A549 (cell line): ENCODE measurements around the gene ERCC2. TPM values are rescaled to one million over a fixed set of nuclear protein-coding genes. Genes with fewer than 3 reads are reported as not detected.
A peak's percentile ranks its signal among the peaks of the same experiment; 100 is the strongest.
"Not testable (repeated sequence)": the region's sequence is repeated elsewhere in the genome, so short reads cannot be mapped to it uniquely, and the experiment has no call there.

Experiments
- ATAC-seq, 2 experiments: fragments of 200-7000 bp in 1 of 2; fragments of >200 bp in 1 of 2; cut with Nextera tagmentation in 1 of 2; cut with Tn5 transposase in 1 of 2; 3 replicates each; pipeline versions ENCODE4 v1.8.0 to v1.9.1; 2018 to 2020; ENCODE audit warnings: mild to moderate bottlenecking in 1 of 2, moderate library complexity in 1 of 2
- CTCF ChIA-PET: fragments of 300-600 bp; sonication (Branson Sonifier 250); formaldehyde crosslinking; extraction: SDS; loops from one replicate; lab custom pipeline; 2021; ENCODE audit warnings: antibody characterized with exemption, inconsistent platforms; lab: Yijun Ruan, JAX
- POLR2A ChIA-PET: fragments of 350-600 bp; formaldehyde crosslinking; extraction: SDS; loops from one replicate; lab custom pipeline; 2021; ENCODE audit warnings: antibody characterized with exemption, inconsistent platforms; lab: Yijun Ruan, JAX
- DNase-seq, 2 experiments: peaks; one replicate each; pipeline versions ENCODE4 v3.0.0 to v3.0.0-alpha.2; 2011 to 2016; ENCODE audit warnings: low read depth in 1 of 2, low spot score in 1 of 2
- FAIRE-seq: peaks from 2 replicates; lab custom pipeline; 2011; peaks lifted over from hg19 to GRCh38; lab: Jason Lieb, UNC
- H3K27ac ChIP-seq, 2 experiments: fragments of >200 bp; sonication (Bioruptor Twin); formaldehyde crosslinking; 3 replicates each; pipeline ENCODE4 v1.5.1; 2016 to 2017
- H3K4me1 ChIP-seq: fragments of >200 bp; sonication (Bioruptor Twin); formaldehyde crosslinking; 3 replicates; pipeline ENCODE4 v1.6.1; 2016
- H3K4me2 ChIP-seq: fragments of >200 bp; sonication (Bioruptor Twin); formaldehyde crosslinking; 3 replicates; pipeline ENCODE4 v1.6.1; 2016
- H3K4me3 ChIP-seq: fragments of >200 bp; sonication (Bioruptor Twin); formaldehyde crosslinking; 3 replicates; pipeline ENCODE4 v1.5.1; 2016
- H3K9me3 ChIP-seq: fragments of >200 bp; sonication (Bioruptor Twin); formaldehyde crosslinking; 3 replicates; pipeline ENCODE4 v1.6.1; 2016
- CEBPB ChIP-seq, 2 experiments: fragments of >200 bp in 1 of 2; sonication (Bioruptor Twin) in 1 of 2; formaldehyde crosslinking in 1 of 2; IDR thresholded peaks; 2 replicates each; pipeline ENCODE4 v1.6.1; 2012 to 2016
- EHF ChIP-seq: fragments of 250-450 bp; sonication (Bioruptor Pico); IDR thresholded peaks from 2 replicates; pipeline ENCODE4 v1.5.0; 2020; ENCODE audit warnings: mild to moderate bottlenecking
- FOSB ChIP-seq: fragments of 250-450 bp; sonication (Bioruptor Pico); IDR thresholded peaks from 2 replicates; pipeline ENCODE4 v1.5.0; 2020; ENCODE audit warnings: mild to moderate bottlenecking, moderate library complexity
- FOSL2 ChIP-seq, 2 experiments: fragments of 450-650 bp in 1 of 2; fragments of >200 bp in 1 of 2; sonication (Bioruptor Twin) in 1 of 2; formaldehyde crosslinking; IDR thresholded peaks; 2 replicates each; pipeline versions ENCODE4 v1.5.0 to v1.6.1; 2016 to 2020; ENCODE audit warnings: mild to moderate bottlenecking in 1 of 2, moderate library complexity in 1 of 2
- FOXS1 ChIP-seq: fragments of 250-450 bp; sonication (Bioruptor Pico); IDR thresholded peaks from 2 replicates; pipeline ENCODE4 v1.5.0; 2020; ENCODE audit warnings: mild to moderate bottlenecking, moderate library complexity
- HDAC2 ChIP-seq: fragments of 200-600 bp; sonication (generic); IDR thresholded peaks from 2 replicates; pipeline ENCODE4 v1.6.1; 2016
- HES2 ChIP-seq: fragments of >200 bp; sonication (Bioruptor Twin); formaldehyde crosslinking; IDR thresholded peaks from 2 replicates; pipeline ENCODE4 v1.6.1; 2016
- HEYL ChIP-seq: fragments of 250-450 bp; sonication (Bioruptor Pico); IDR thresholded peaks from 2 replicates; pipeline ENCODE4 v1.8.0; 2021; ENCODE audit warnings: mild to moderate bottlenecking, moderate library complexity
- HOXA7 ChIP-seq: fragments of 250-450 bp; sonication (Bioruptor Pico); IDR thresholded peaks from 2 replicates; pipeline ENCODE4 v1.5.0; 2020; ENCODE audit warnings: mild to moderate bottlenecking, moderate library complexity
- HOXB13 ChIP-seq: fragments of 250-450 bp; sonication (Bioruptor Pico); IDR thresholded peaks from 2 replicates; pipeline ENCODE4 v1.5.0; 2020; ENCODE audit warnings: low read depth, mild to moderate bottlenecking, moderate library complexity
- HOXB5 ChIP-seq: fragments of 250-450 bp; sonication (Bioruptor Pico); IDR thresholded peaks from 2 replicates; pipeline ENCODE4 v1.5.0; 2020; ENCODE audit warnings: mild to moderate bottlenecking, moderate library complexity
- JUNB ChIP-seq: fragments of >200 bp; sonication (Bioruptor Twin); formaldehyde crosslinking; IDR thresholded peaks from 2 replicates; pipeline ENCODE4 v1.6.1; 2016
- KDM1A ChIP-seq: fragments of 200-600 bp; sonication (generic); IDR thresholded peaks from 2 replicates; pipeline ENCODE4 v1.6.1; 2016; ENCODE audit warnings: low read depth, mild to moderate bottlenecking
- KDM5A ChIP-seq: fragments of 200-600 bp; sonication (generic); IDR thresholded peaks from 2 replicates; pipeline ENCODE4 v1.6.1; 2016; ENCODE audit warnings: antibody characterized with exemption, mild to moderate bottlenecking
- MAFK ChIP-seq: fragments of 450-650 bp; IDR thresholded peaks from 2 replicates; pipeline ENCODE4 v1.6.1; 2014; ENCODE audit not compliant: partially characterized antibody
- NFE2L2 ChIP-seq: fragments of 150-350 bp; conservative IDR thresholded peaks from 2 replicates; pipeline ENCODE4 v1.6.1; 2014; ENCODE audit warnings: low read length
- NPAS2 ChIP-seq: fragments of 250-450 bp; sonication (Bioruptor Pico); IDR thresholded peaks from 2 replicates; pipeline ENCODE4 v1.8.0; 2022; ENCODE audit warnings: mild to moderate bottlenecking, moderate library complexity, borderline replicate concordance
- NR3C1 ChIP-seq: fragments of >200 bp; sonication (Bioruptor Twin); formaldehyde crosslinking; IDR thresholded peaks from 3 replicates; pipeline ENCODE4 v1.6.1; 2017
- RAD21 ChIP-seq, 2 experiments: fragments of >200 bp in 1 of 2; sonication (Bioruptor Twin) in 1 of 2; formaldehyde crosslinking in 1 of 2; IDR thresholded peaks in 1 of 2; conservative IDR thresholded peaks in 1 of 2; 2 replicates in 1 of 2; 3 replicates in 1 of 2; pipeline ENCODE4 v1.6.1; 2012 to 2018; ENCODE audit warnings: inconsistent platforms in 1 of 2
- RCOR1 ChIP-seq: fragments of 150-350 bp; IDR thresholded peaks from 2 replicates; pipeline ENCODE4 v1.6.1; 2014; ENCODE audit warnings: antibody characterized with exemption, low read length, low read depth
- RFX5 ChIP-seq: fragments of 450-650 bp; IDR thresholded peaks from 2 replicates; pipeline ENCODE4 v1.7.1; 2014; ENCODE audit warnings: antibody characterized with exemption, mild to moderate bottlenecking, moderate library complexity
- RNF2 ChIP-seq: fragments of 200-600 bp; sonication (generic); IDR thresholded peaks from 2 replicates; pipeline ENCODE4 v1.6.1; 2016; ENCODE audit warnings: low read depth, mild to moderate bottlenecking, antibody characterized with exemption, moderate library complexity, borderline replicate concordance
- SREBF2 ChIP-seq: fragments of 450-650 bp; IDR thresholded peaks from 2 replicates; pipeline ENCODE4 v1.6.1; 2014; ENCODE audit warnings: mild to moderate bottlenecking, moderate library complexity
- TFCP2L1 ChIP-seq: fragments of 250-450 bp; sonication (Bioruptor Pico); IDR thresholded peaks from 2 replicates; pipeline ENCODE4 v1.5.0; 2021; ENCODE audit warnings: mild to moderate bottlenecking
- USF2 ChIP-seq: fragments of 450-650 bp; IDR thresholded peaks from 2 replicates; pipeline ENCODE4 v1.6.1; 2014; ENCODE audit warnings: antibody characterized with exemption
- WGBS: methylation state at CpG from one replicate; pipeline ENCODE4 v1.1.6; 2017; ENCODE audit errors: missing lambda C conversion rate; 5-methylcytosine and 5-hydroxymethylcytosine counted together
- polyA plus RNA-seq, 4 experiments: library from polyadenylated mRNA; depleted of rRNA in 3 of 4; stranded (reverse); fragments of >200 nt; fragmentation: RNase III in 1 of 4; extraction: RNeasy Plus Mini Kit Qiagen cat#74134 plus additional on column Dnase treatment in 1 of 4; gene quantifications; 2 replicates in 3 of 4; 3 replicates in 1 of 4; pipeline ENCODE4 v1.2.3, GENCODE V29; 2011 to 2017
- TF ChIP-seq, protein P1 (sequence below): fragments of 150-350 bp; IDR thresholded peaks from 2 replicates; pipeline ENCODE4 v1.6.1; 2014; ENCODE audit warnings: low read depth, mild to moderate bottlenecking, low read length

The ERCC2 gene
- polyA plus RNA-seq, 2 of the 4 experiments (the other 2 are of a cell fraction), result 12.9 to 19.8 TPM

DNA sequence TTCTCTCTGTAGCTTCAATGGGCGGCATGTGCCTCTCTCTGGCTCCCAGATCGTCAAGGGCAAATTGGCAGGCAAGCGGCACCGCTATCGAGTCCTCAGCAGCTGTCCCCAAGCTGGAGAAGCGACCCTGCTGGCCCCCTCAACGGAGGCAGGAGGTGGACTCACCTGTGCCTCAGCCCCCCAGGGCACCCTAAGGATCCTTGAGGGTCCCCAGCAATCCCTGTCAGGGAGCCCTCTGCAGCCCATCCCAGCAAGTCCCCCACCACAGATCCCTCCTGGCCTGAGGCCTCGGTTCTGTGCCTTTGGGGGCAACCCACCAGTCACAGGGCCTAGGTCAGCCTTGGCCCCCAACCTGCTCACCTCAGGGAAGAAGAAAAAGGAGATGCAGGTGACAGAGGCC lies 37.7 kb upstream of the ERCC2 start:
- DNase-seq (no peak), ATAC-seq (no peak), FAIRE-seq (no peak)
- Histone ChIP-seq H3K9me3 (no peaks in the 10 kb centered on the region), H3K4me1 (peaks cover 25% of the 10 kb centered on the region), H3K4me3 (no peak overlapping the region), H3K4me2 (peak overlapping the region; percentile 86), H3K27ac (peak overlapping the region in 1 of 2 experiments; percentile 96; a peak in 1 of 6 replicates)
- TF ChIP-seq RAD21 (conservative IDR thresholded peaks at IDR 0.05 in 1 of 2, IDR thresholded peaks at IDR 0.05 in 1 of 2) (no peak), HDAC2 (no peak), MAFK (no peak), HOXB5 (CRISPR knock-in tag) (no peak), HEYL (no peak), JUNB (no peak), SREBF2 (no peak), FOXS1 (CRISPR knock-in tag) (no peak), HES2 (no peak), RCOR1 (no peak)
- CTCF ChIA-PET, result interaction anchor here (0.6 to 3.1 kb wide), 7 partner anchors 8 to 457 kb away, joined by 3 to 17 read pairs (median 7); no protein-coding TSS in a partner anchor
- POLR2A ChIA-PET, result no interaction called here
- 97% methylated on average over 8 of the region's 8 CpGs for WGBS

- WGBS, result 70% methylated on average over 5 of the region's 5 CpGs
- peaks cover 30% of the 10 kb centered on the region for H3K4me1 ChIP-seq
- POLR2A ChIA-PET, result interaction anchor here (1.1 to 1.4 kb wide), 2 partner anchors 10 to 17 kb away, joined by 3 to 4 read pairs; no protein-coding TSS in a partner anchor
- peak overlapping the region; percentile 66 for H3K4me3 ChIP-seq
- TF ChIP-seq TFCP2L1 (CRISPR knock-in tag) (peak; percentile 25; the same call in 1 of the 2 replicates), HOXA7 (CRISPR knock-in tag) (0 out of 2 replicates have a peak, but pooled peaks have one; percentile 3), HOXB13 (peak; percentile 69; the same call in 1 of the 2 replicates), EHF (peak; percentile 45; the same call in 1 of the 2 replicates)
- DNase-seq, ATAC-seq, FAIRE-seq, H3K9me3 ChIP-seq: not testable (repeated sequence)
- H3K27ac ChIP-seq, result peak overlapping the region in 1 of 2 experiments; percentile 96; a peak in 4 of 6 replicates
- peak overlapping the region; percentile 86 for H3K4me2 ChIP-seq
- CTCF ChIA-PET, result interaction anchor here (0.8 to 3.1 kb wide), 8 partner anchors 8 to 234 kb away, joined by 3 to 17 read pairs (median 5); no protein-coding TSS in a partner anchor
Observed at GRCh38 chr19:45407585-45407984, 37.2 kb upstream of the ERCC2 start.

DNA sequence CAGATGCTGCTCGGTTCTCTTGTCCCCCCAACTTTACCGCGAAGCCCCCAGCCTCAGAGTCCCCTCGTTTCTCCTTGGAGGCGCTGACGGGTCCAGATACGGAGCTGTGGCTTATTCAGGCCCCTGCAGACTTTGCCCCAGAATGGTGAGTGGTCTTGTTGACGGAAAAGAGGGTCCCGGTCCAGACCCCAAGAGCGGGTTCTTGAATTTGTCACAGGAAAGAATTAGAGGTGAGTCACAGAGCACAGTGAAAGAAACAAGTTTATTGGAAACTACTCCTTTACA lies 36.7 kb upstream of the ERCC2 start:
- 4% methylated on average over 10 of the region's 10 CpGs for WGBS
- POLR2A ChIA-PET, result interaction anchor here (1.1 to 1.4 kb wide), 2 partner anchors 10 to 17 kb away, joined by 3 to 4 read pairs; no protein-coding TSS in a partner anchor
- FAIRE-seq (no peak), ATAC-seq (no peak), DNase-seq (no peak)
- Histone ChIP-seq H3K4me1 (peaks cover 36% of the 10 kb centered on the region), H3K4me3 (peak overlapping the region; percentile 66), H3K9me3 (no peaks in the 10 kb centered on the region), H3K4me2 (peak overlapping the region; percentile 86), H3K27ac (peak overlapping the region; percentile 94 to 96)
- TF ChIP-seq FOSB (CRISPR knock-in tag) (no peak), FOSL2 (IDR thresholded peaks at IDR 0.05) (no peak), FOSL2 (CRISPR knock-in tag; IDR thresholded peaks at IDR 0.05) (peak; percentile 34)
- CTCF ChIA-PET, result interaction anchor here (0.8 to 3.1 kb wide), 8 partner anchors 9 to 235 kb away, joined by 3 to 17 read pairs (median 5); no protein-coding TSS in a partner anchor

DNA sequence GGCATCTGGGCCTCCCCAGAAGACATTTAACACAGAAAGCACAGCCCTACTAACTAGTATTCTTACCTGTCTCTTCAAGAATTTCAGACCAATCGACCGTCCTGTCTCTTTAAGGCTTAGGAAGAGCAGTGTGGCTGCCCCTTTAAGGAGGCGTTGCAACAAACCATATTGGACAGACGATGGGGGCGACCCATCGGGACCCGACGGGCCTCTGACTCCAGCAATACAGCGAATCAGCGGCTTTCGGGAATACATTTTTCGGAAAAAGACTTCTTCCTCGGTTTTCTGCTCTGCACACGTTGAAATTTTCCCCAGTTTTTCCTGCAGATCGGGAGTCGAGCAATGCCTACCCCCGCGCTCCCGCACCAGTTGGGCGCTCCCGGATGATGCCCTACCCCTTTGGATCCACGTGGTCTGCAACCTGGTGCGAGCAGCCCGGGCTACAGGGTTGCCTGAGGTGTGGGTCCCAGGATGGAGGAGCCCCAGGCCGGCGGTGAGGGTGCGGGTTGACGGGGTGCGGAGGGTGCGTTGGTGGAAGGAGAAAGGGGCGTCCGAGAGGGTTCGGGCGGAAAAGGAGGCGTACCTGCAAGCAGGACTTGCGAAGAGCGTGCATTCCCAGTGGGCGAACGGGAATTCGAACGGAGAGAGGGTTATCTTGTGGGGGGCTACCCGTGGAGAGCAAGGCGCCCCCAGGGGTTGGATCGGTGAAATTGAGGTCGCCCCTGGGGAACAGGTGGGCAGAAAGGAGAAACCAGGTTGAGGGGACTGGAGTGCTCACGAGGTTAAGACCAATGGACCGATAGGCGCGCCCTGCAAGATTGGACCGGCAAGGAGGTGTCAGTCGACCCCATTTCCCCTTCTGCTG lies 36.1 kb upstream of the ERCC2 start, which contains the start of gene POLR1G:
Gene POLR1G, plus strand, starts transcription at position 419 of the 865 bp plus-strand sequence. Its CDS starts 53 bp downstream, at position 472.
- Histone ChIP-seq H3K4me1 (peaks cover 39% of the 10 kb centered on the region), H3K9me3 (no peaks in the 10 kb centered on the region), H3K27ac (peak within 1 kb of the TSS; percentile 94 to 96), H3K4me3 (peak within 1 kb of the TSS; percentile 66), H3K4me2 (peak within 1 kb of the TSS; percentile 86)
- CTCF ChIA-PET, result interaction anchor here (0.9 to 3.1 kb wide), 8 partner anchors 8 to 236 kb away, joined by 3 to 17 read pairs (median 7); no protein-coding TSS in a partner anchor
- no peak for FAIRE-seq
- peak; percentile 45 to 71 for ATAC-seq
- POLR2A ChIA-PET, result interaction anchor here (0.8 to 1.4 kb wide), 10 partner anchors 8 to 229 kb away, joined by 3 to 7 read pairs (median 4); partner anchors contain the start of genes ERCC1 and TRAPPC6A
- 1% methylated on average over 51 of the region's 51 CpGs for WGBS
- DNase-seq, result peak; percentile 92 to 98
- TF ChIP-seq USF2 (peak; percentile 71), NR3C1 (no peak), RNF2 (no peak), HOXB5 (CRISPR knock-in tag) (peak; percentile 77; the same call in 1 of the 2 replicates), HDAC2 (no peak), HEYL (no peak), NPAS2 (CRISPR knock-in tag) (no peak), KDM5A (peak; percentile 68; the same call in 1 of the 2 replicates), RFX5 (no peak), CEBPB (IDR thresholded peaks at IDR 0.05) (no peak; a peak in 1 of 4 replicates), KDM1A (no peak), NFE2L2 (no peak), SREBF2 (no peak), HES2 (no peak)
- TF ChIP-seq, protein P1, sequence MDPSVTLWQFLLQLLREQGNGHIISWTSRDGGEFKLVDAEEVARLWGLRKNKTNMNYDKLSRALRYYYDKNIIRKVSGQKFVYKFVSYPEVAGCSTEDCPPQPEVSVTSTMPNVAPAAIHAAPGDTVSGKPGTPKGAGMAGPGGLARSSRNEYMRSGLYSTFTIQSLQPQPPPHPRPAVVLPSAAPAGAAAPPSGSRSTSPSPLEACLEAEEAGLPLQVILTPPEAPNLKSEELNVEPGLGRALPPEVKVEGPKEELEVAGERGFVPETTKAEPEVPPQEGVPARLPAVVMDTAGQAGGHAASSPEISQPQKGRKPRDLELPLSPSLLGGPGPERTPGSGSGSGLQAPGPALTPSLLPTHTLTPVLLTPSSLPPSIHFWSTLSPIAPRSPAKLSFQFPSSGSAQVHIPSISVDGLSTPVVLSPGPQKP, result no peak
